Tongue (tissue), 2 donors: ENCODE results near the gene TGFB1I1. TPM values are rescaled to one million over a fixed set of nuclear protein-coding genes. Genes with fewer than 3 reads are reported as not detected.
A peak's percentile ranks its signal among the peaks of the same experiment; 100 is the strongest.
"Not testable (repeated sequence)": the region's sequence is repeated elsewhere in the genome, so short reads cannot be mapped to it uniquely, and the experiment has no call there.

Source experiments
- DNase-seq: peaks from one replicate; pipeline ENCODE4 v3.0.0-alpha.2; 2015
- total RNA-seq: library from RNA; depleted of rRNA; stranded (reverse); fragments of >200 nt; gene quantifications from one replicate; pipeline ENCODE4 v1.2.3, GENCODE V29; 2014

Gene TGFB1I1
- total RNA-seq, 1 donor from 2014 or later = 57.7 TPM

GRCh38 chr16:31471241-31471874 is 594 bp upstream of the TGFB1I1 start:
- no peak for DNase-seq

GRCh38 chr16:31472709-31473203 is 804 bp downstream of the TGFB1I1 start:
- DNase-seq = peak; percentile 93

GRCh38 chr16:31473264-31473984 is 1.5 kb downstream of the TGFB1I1 start:
- no peak for DNase-seq

- no peak for DNase-seq
These were observed 2.3 kb downstream of the TGFB1I1 start for GRCh38 chr16:31474173-31474714.

- no peak for DNase-seq
These were observed 3.1 kb downstream of the TGFB1I1 start for GRCh38 chr16:31474773-31475738.

- DNase-seq = no peak
These were observed 4.0 kb downstream of the TGFB1I1 start for GRCh38 chr16:31475946-31476302.

GRCh38 chr16:31476303-31477219 is 4.6 kb downstream of the TGFB1I1 start:
- peak; percentile 87 for DNase-seq

GRCh38 chr16:31477220-31478216 is 5.6 kb downstream of the TGFB1I1 start:
- DNase-seq = no peak

- no peak for DNase-seq
These were observed 7.0 kb downstream of the TGFB1I1 start for GRCh38 chr16:31478956-31479355.

- DNase-seq = no peak
These were observed 7.8 kb downstream of the TGFB1I1 start for GRCh38 chr16:31479751-31480150.

- DNase-seq = peak; percentile 41
These were observed 9.0 kb downstream of the TGFB1I1 start for GRCh38 chr16:31480851-31481536.

- no peak for DNase-seq
These were observed 11.1 kb downstream of the TGFB1I1 start, which contains the start of gene SLC5A2 for GRCh38 chr16:31483081-31483480. Gene SLC5A2, plus strand, starts transcription at chr16:31483123. Its CDS starts 14 bp downstream, at chr16:31483137.

- DNase-seq = not testable (repeated sequence)
These were observed 12.1 kb downstream of the TGFB1I1 start for GRCh38 chr16:31484048-31484447.

GRCh38 chr16:31484491-31485171 is 12.7 kb downstream of the TGFB1I1 start:
- DNase-seq = no peak

- no peak for DNase-seq
These were observed 13.6 kb downstream of the TGFB1I1 start for GRCh38 chr16:31485571-31485970.

- peak; percentile 90 for DNase-seq
These were observed 14.1 kb downstream of the TGFB1I1 start for GRCh38 chr16:31486045-31486444.

GRCh38 chr16:31487071-31487719 is 15.2 kb downstream of the TGFB1I1 start:
- peak; percentile 13 for DNase-seq
